Fibroblast of lung (primary cell): ENCODE data around the gene TRIM60. TPM values are rescaled to one million over a fixed set of nuclear protein-coding genes. Genes with fewer than 3 reads are reported as not detected.

ENCODE experiments used
- DNase-seq, 2 donors: peaks; one replicate each; pipeline versions ENCODE4 v3.0.0 to v3.0.0-alpha.2; 2010; ENCODE audit warnings: low read depth in 2 of 2
- H2AFZ ChIP-seq: 2 replicates; pipeline ENCODE4 v1.5.1; 2012; ENCODE audit warnings: low read length, control low read depth, inconsistent platforms
- H3K27ac ChIP-seq: 2 replicates; pipeline ENCODE4 v1.5.1; 2011; ENCODE audit warnings: low read length, control low read depth; ENCODE audit not compliant: insufficient read depth
- H3K27me3 ChIP-seq: 2 replicates; pipeline ENCODE4 v1.5.1; 2011; ENCODE audit warnings: mild to moderate bottlenecking, low read length; ENCODE audit not compliant: control insufficient read depth, insufficient read depth
- H3K36me3 ChIP-seq: 2 replicates; pipeline ENCODE4 v1.5.1; 2011; ENCODE audit warnings: low read length; ENCODE audit not compliant: control insufficient read depth, insufficient read depth
- H3K4me1 ChIP-seq: 2 replicates; pipeline ENCODE4 v1.5.1; 2011; ENCODE audit warnings: low read length; ENCODE audit not compliant: control insufficient read depth, insufficient read depth; ENCODE audit errors: extremely low read depth
- H3K4me2 ChIP-seq: 2 replicates; pipeline ENCODE4 v1.5.1; 2011; ENCODE audit warnings: low read length, control low read depth; ENCODE audit not compliant: insufficient read depth; ENCODE audit errors: extremely low read depth
- H3K4me3 ChIP-seq, 4 experiments: fragments of 200-600 bp in 1 of 4; sonication (generic) in 1 of 4; replicated peaks in 1 of 4; 2 replicates each; pipeline ENCODE4 v1.5.1; 2011 to 2016; ENCODE audit warnings: low read length in 4 of 4, low read depth in 3 of 4, mild to moderate bottlenecking in 3 of 4, control low read depth in 2 of 4, inconsistent platforms in 1 of 4, mixed read lengths in 1 of 4; ENCODE audit not compliant: insufficient read depth in 1 of 4; ENCODE audit errors: control extremely low read depth in 1 of 4
- H3K79me2 ChIP-seq: 2 replicates; pipeline ENCODE4 v1.5.1; 2012; ENCODE audit warnings: mild to moderate bottlenecking, low read length, inconsistent platforms; ENCODE audit not compliant: control insufficient read depth, insufficient read depth
- H3K9ac ChIP-seq: 2 replicates; pipeline ENCODE4 v1.5.1; 2011; ENCODE audit warnings: mild to moderate bottlenecking, low read length, control low read depth; ENCODE audit not compliant: insufficient read depth
- H3K9me3 ChIP-seq: 2 replicates; pipeline ENCODE4 v1.5.1; 2012; ENCODE audit warnings: low read depth, low read length; ENCODE audit not compliant: control insufficient read depth, insufficient read depth
- H4K20me1 ChIP-seq: 2 replicates; pipeline ENCODE4 v1.5.1; 2011; ENCODE audit warnings: low read length; ENCODE audit not compliant: control insufficient read depth, insufficient read depth; ENCODE audit errors: extremely low read depth
- EZH2 ChIP-seq: IDR thresholded peaks from 2 replicates; pipeline ENCODE4 v1.5.1; 2012; ENCODE audit warnings: low read length, control low read depth, mild to moderate bottlenecking; ENCODE audit errors: missing control alignments
- polyA plus RNA-seq, 2 donors: library from polyadenylated mRNA; depleted of rRNA in 1 of 2; stranded (reverse) in 1 of 2; unstranded in 1 of 2; fragments of >200 nt; gene quantifications; 2 replicates each; pipeline ENCODE4 v1.2.1, GENCODE V29; 2011 to 2012; ENCODE audit warnings: missing spikeins in 1 of 2
- total RNA-seq: library from RNA; depleted of rRNA; stranded (reverse); fragments of >200 nt; gene quantifications from 2 replicates; pipeline ENCODE4 v1.2.1, GENCODE V29; 2014
- TF ChIP-seq, protein P1 (sequence below), 2 donors: IDR thresholded peaks in 1 of 2; conservative IDR thresholded peaks in 1 of 2; 1 replicate in 1 of 2; 2 replicates in 1 of 2; pipeline ENCODE4 v1.5.1; 2011 to 2012; ENCODE audit warnings: low read length in 2 of 2, control low read depth in 1 of 2, inconsistent platforms in 1 of 2, low read depth in 1 of 2, mild to moderate bottlenecking in 1 of 2

Gene TRIM60
- total and polyA plus RNA-seq, 2 donors (not counting 1 experiment from before 2014, with no cell fraction given), result not detected

DNA sequence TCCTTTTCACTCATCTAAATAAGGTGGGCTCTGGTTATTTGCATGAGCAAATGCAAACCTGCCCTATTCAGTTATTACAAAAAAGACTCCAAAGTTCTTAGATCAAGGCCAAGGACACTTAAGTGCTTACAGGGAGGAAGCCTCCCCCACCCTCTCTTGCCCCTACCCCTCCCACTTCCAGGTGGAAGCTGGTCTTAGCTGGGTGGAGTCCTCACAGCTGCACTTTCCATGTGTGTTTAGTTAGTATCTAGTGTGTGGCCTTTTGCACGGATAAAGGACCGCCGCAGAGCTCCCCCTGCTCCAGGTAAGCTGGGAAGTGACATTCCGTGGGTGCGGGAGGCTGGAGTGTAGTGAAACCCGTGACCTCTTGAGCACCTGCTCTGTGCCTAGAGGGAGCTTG, 21.8 kb downstream of the TRIM60 start, which contains the start of gene TRIM75:
TSS of gene TRIM75 (plus strand) at position 222 of the 400 bp plus-strand sequence. CDS start 5,282 bp downstream, outside the sequence.
- no peak within 1 kb of the TSS for H3K9ac ChIP-seq
- H4K20me1 ChIP-seq, result no peaks in the 10 kb centered on the region
- no peak within 1 kb of the TSS for H2AFZ ChIP-seq
- no peak within 1 kb of the TSS for H3K4me2 ChIP-seq
- no peak for DNase-seq
- H3K27ac ChIP-seq, result no peak within 1 kb of the TSS
- no peaks in the 10 kb centered on the region for H3K4me1 ChIP-seq
- H3K4me3 ChIP-seq, result no peak within 1 kb of the TSS
- no peaks in the 10 kb centered on the region for H3K36me3 ChIP-seq
- TF ChIP-seq, protein P1, sequence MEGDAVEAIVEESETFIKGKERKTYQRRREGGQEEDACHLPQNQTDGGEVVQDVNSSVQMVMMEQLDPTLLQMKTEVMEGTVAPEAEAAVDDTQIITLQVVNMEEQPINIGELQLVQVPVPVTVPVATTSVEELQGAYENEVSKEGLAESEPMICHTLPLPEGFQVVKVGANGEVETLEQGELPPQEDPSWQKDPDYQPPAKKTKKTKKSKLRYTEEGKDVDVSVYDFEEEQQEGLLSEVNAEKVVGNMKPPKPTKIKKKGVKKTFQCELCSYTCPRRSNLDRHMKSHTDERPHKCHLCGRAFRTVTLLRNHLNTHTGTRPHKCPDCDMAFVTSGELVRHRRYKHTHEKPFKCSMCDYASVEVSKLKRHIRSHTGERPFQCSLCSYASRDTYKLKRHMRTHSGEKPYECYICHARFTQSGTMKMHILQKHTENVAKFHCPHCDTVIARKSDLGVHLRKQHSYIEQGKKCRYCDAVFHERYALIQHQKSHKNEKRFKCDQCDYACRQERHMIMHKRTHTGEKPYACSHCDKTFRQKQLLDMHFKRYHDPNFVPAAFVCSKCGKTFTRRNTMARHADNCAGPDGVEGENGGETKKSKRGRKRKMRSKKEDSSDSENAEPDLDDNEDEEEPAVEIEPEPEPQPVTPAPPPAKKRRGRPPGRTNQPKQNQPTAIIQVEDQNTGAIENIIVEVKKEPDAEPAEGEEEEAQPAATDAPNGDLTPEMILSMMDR (conservative IDR thresholded peaks at IDR 0.05 in 1 of 2, IDR thresholded peaks at IDR 0.05 in 1 of 2; ENCODE audit: low read depth in 1 of 2, low read length in 2 of 2), result no peak
- TF ChIP-seq EZH2, result no peak
- H3K9me3 ChIP-seq, result no peaks in the 10 kb centered on the region
- H3K79me2 ChIP-seq, result no peaks in the 10 kb centered on the region
- H3K27me3 ChIP-seq, result no peaks in the 10 kb centered on the region

DNA sequence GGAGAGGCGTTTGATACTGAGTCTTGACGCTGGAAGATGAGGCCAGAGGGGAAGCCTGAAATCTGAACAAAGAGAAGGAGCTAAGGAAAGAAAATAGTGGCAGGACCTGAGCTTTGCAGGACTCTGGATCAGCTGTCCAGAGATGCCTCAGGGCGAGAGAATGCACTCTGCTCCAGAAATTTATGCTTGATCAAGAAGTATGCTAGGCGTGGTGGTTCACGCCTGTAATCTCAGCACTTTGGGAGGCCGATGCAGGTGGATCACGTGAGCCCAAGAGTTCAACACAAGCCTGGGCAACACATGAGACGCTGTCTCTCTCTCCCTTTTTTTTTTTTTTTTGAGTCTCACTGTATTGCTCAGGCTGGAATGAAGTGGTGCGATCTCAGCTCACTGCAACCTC, 23.8 kb downstream of the TRIM60 start:
- H3K36me3 ChIP-seq, result no peaks in the 10 kb centered on the region
- no peaks in the 10 kb centered on the region for H3K4me1 ChIP-seq
- no peak overlapping the region for H3K4me3 ChIP-seq
- DNase-seq, result no peak
- no peak overlapping the region for H3K9ac ChIP-seq
- no peaks in the 10 kb centered on the region for H3K27me3 ChIP-seq
- H3K9me3 ChIP-seq, result no peaks in the 10 kb centered on the region
- TF ChIP-seq EZH2, result no peak
- TF ChIP-seq, protein P1 (conservative IDR thresholded peaks at IDR 0.05 in 1 of 2, IDR thresholded peaks at IDR 0.05 in 1 of 2; ENCODE audit: low read depth in 1 of 2, low read length in 2 of 2), result no peak
- no peaks in the 10 kb centered on the region for H4K20me1 ChIP-seq
- no peak overlapping the region for H2AFZ ChIP-seq
- H3K4me2 ChIP-seq, result no peak overlapping the region
- H3K79me2 ChIP-seq, result no peaks in the 10 kb centered on the region
- H3K27ac ChIP-seq, result no peak overlapping the region

DNA sequence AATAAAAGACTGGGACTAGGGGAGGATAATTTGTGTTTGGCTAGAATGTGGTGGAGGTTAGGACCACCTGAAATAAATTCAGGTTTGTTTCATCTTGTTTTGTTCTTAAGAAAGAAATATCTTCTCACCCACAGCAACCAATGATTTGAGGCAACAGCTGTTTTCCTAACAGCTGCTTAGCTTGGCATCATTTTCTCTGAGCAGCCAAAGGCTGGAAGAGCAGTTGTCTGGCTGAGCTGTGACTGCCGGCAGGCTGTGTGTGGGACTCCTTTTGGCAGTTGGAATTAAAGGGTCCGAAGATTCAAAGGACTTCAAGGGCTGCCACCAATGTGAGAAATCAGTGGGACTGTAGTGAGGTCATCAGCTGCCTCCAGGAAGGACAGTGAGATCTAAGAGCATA, 26.9 kb downstream of the TRIM60 start:
- no peaks in the 10 kb centered on the region for H4K20me1 ChIP-seq
- H3K4me1 ChIP-seq, result no peaks in the 10 kb centered on the region
- H2AFZ ChIP-seq, result no peak overlapping the region
- no peaks in the 10 kb centered on the region for H3K9me3 ChIP-seq
- DNase-seq, result no peak
- no peak for TF ChIP-seq EZH2
- TF ChIP-seq, protein P1 (conservative IDR thresholded peaks at IDR 0.05 in 1 of 2, IDR thresholded peaks at IDR 0.05 in 1 of 2; ENCODE audit: low read depth in 1 of 2, low read length in 2 of 2), result no peak
- H3K79me2 ChIP-seq, result no peaks in the 10 kb centered on the region
- no peaks in the 10 kb centered on the region for H3K36me3 ChIP-seq
- H3K4me3 ChIP-seq, result no peak overlapping the region
- H3K9ac ChIP-seq, result no peak overlapping the region
- no peaks in the 10 kb centered on the region for H3K27me3 ChIP-seq
- no peak overlapping the region for H3K27ac ChIP-seq
- H3K4me2 ChIP-seq, result no peak overlapping the region
